HG03025 (cell line): ENCODE results near the gene DTNB.
A peak's percentile ranks its signal among the peaks of the same experiment; 100 is the strongest.
"Not testable (repeated sequence)": the region's sequence is repeated elsewhere in the genome, so short reads cannot be mapped to it uniquely, and the experiment has no call there.

ENCODE experiments used
- ATAC-seq: cut with Tn5 transposase; IDR thresholded peaks from one replicate; pipeline ENCODE4 v1.9.1; 2021; ENCODE audit warnings: mild to moderate bottlenecking, moderate library complexity; ENCODE audit not compliant: unreplicated experiment, low FRiP score

Gene DTNB

DNA sequence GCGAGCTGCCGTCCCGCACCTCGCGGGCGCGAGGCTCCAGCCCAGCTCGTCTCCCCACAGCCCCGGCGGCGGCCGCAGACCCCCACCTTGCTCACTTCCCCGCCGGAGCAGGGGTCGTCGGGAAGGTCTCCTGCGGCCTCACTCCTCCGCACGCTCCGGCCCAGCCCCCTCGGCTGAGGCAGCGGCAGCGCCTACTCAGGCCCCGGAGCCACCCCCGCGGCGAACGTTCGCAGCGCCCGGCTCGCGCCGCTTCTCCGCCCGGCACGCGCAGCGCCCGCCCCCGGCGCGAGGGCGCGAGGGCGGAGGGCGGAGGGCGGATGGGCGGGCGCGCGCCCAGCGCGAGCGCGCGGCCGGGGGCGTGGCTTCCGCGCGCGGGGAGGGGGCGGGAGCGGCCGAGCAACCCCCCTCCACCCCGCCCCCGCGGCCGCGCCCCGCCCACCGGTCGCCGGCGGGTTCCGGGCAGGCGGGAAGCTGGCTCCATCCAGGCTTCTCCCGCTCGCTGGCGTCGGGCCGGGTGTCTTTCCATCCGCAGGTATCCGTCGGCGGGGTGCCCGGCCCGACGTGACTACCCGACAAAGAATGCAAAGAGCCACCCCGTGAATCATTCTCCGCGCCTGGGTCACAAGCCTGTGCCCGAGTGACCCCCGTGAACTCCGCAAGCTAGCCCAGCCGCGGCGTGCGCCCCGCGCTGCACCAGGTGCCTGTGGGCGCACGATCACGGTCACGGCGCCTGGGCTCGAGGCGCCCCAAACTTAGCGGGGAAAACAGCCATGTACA lies at the start of gene DTNB:
DTNB (minus strand) TSS at position 278 of the 777 bp plus-strand sequence. CDS start 20,917 bp downstream, outside the sequence.
- ATAC-seq: peak; percentile 59

- ATAC-seq: no peak
Measured at GRCh38 chr2:25722224-25722623, 48.8 kb upstream of the DTNB start.

- no peak for ATAC-seq
Measured at GRCh38 chr2:25720575-25720974, 47.2 kb upstream of the DTNB start.

DNA sequence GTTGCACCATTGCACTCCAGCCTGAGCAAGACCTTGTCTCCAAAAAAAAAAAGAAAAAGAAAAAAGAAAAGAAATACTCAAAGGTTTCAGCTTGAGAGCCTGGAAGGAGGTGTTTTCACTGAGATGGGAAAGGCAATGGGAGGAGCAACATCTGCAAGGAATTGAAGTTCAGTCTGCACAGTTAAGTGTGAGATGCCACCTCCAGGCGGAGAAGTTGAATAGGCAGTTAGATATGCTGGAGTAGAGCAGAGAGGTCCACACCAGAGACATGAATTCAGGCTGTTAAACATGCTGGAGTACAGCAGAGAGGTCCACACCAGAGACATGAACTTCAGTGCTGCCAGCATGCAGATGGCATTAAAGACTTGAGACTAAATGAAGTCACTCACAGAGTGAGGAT lies 41.4 kb upstream of the DTNB start:
- ATAC-seq: no peak

GRCh38 chr2:25712455-25712854 lies 39.1 kb upstream of the DTNB start:
- ATAC-seq: no peak

DNA sequence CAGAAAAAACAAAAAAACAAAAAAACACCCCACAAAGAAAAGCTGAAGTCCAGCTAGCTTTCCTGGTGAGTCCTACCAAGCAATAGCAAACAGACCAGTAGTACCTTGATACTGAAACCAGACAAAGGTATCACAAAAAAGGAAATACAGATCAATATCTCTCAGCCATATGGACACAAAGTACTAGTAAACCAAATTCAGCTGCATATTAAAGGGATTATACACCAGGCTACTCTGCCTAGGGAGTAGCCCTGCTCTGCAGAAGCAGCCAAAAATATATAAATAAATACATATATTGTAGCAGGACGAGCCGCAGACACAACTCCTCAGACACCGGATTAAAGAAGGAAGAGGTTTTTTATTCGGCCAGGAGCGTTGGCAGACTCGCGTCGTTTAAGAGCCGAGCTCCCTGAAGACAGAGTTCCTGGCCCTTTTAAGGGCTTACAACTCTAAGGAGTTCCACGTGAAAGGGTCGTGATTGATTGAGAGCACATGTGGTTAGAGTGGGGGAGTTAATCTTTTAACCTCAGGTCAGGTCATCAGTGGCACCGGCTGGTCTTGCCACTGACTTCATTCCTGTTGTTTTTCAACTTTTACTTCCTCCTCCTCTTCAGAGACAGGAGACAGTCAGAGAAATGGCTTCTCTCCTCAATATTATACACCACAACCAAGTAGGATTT lies 38.4 kb upstream of the DTNB start:
- no peak for ATAC-seq

GRCh38 chr2:25710750-25711149 lies 37.4 kb upstream of the DTNB start:
- no peak for ATAC-seq

- no peak for ATAC-seq
Measured at GRCh38 chr2:25709349-25709748, 36.0 kb upstream of the DTNB start.

DNA sequence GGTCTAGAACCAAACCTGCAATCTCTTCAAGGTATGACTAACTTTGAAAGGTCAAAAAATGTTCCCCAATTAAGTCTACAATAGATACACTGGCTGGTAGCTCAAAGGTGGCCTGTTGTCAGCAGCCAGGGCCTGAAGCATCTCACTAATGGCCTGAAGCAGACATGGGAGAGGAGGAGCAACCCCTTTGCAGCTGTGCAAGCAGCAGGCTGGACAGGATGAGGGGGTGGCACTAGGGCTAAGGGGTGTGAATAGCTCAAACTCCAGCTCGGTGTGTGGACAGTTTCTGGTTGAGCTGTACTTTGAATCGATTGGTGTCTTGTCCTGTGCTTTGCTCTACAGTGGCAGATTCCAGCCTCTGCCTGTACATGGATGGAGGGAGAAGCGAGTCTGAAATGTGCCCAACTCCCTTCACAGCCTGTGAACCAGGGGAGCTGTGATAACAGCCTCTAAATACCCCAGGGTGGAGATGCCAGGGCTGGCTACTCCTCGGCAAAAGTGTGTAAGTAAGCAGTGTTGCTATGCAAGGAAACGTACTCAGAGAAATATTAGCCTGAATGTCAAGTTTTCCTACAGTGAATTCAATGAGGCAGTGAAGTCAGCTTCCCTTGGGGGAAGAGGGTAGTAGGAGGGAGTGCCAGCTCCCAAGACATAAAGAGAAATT lies 34.7 kb upstream of the DTNB start:
- no peak for ATAC-seq

DNA sequence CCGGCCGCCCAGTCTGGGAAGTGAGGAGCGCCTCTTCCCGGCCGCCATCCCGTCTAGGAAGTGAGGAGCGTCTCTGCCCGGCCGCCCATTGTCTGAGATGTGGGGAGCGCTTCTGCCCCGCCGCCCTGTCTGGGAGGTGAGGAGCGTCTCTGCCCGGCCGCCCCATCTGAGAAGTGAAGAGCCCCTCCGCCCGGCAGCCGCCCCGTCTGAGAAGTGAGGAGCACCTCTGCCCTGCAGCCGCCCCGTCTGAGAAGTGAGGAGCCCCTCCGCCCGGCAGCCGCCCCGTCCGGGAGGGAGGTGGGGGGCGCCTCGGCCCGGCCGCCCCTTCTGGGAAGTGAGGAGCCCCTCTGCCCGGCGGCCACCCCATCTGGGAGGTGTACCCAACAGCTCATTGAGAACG lies 32.2 kb upstream of the DTNB start:
- not testable (repeated sequence) for ATAC-seq

- no peak for ATAC-seq
Measured at GRCh38 chr2:25701801-25702200, 28.4 kb upstream of the DTNB start.

DNA sequence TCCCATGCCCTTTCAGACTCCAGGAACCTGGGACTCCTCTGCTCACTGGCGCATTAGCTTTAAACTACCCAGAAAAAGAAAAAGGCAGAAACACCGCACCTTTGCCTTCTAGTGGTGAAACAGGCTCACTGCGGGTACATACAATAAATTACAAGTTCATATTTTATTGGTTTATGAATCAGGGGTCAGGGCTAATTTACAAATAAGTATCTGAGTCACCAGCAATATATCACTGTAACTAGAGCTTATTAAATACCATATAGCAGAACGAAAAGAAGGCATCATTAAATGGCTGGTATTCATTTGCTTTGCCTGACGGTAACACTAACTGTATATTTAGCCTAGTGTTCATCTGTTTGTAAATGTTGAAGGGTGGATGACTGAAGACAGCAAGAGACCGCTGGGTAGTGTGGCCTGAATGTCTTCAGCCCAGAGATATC lies 26.9 kb upstream of the DTNB start:
- no peak for ATAC-seq

DNA sequence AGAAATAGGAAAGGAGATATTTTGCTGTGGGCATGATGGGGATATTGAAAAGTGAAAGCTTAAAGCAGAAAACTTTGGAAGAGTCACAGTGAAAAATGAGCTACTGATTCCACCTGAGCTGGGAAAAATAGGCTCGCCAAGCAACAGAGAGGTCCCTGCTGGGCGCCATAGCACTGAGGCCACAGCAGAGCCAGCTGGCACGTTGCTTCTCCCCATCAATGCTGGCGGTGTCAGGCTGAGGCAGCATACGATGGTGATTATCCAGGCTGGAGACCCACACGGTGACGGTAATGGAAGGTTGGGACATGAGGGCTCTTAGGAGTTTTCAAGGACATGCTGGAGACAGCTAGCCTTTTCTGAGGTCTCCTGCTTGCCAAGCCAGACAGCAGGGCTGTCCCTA lies 25.8 kb upstream of the DTNB start:
- no peak for ATAC-seq

DNA sequence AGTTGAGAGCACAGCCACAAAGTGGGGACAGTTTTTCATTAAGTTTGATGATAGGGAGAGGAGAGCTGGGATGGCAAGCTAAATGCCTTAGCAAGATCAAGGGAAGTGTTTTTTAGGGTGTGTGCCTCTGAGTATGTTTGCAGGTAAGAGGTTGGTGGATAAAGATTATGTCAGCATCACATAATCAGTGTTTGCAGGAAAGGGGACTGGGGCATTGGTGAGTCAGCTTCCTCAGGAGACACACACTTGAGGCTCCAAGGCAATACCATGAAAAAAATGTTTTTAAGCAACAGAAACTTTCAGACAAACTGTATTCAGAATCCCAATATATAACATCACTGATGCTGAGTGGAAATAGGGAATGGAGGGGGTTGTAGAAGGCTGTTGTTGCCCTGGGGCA lies 25.4 kb upstream of the DTNB start:
- no peak for ATAC-seq

DNA sequence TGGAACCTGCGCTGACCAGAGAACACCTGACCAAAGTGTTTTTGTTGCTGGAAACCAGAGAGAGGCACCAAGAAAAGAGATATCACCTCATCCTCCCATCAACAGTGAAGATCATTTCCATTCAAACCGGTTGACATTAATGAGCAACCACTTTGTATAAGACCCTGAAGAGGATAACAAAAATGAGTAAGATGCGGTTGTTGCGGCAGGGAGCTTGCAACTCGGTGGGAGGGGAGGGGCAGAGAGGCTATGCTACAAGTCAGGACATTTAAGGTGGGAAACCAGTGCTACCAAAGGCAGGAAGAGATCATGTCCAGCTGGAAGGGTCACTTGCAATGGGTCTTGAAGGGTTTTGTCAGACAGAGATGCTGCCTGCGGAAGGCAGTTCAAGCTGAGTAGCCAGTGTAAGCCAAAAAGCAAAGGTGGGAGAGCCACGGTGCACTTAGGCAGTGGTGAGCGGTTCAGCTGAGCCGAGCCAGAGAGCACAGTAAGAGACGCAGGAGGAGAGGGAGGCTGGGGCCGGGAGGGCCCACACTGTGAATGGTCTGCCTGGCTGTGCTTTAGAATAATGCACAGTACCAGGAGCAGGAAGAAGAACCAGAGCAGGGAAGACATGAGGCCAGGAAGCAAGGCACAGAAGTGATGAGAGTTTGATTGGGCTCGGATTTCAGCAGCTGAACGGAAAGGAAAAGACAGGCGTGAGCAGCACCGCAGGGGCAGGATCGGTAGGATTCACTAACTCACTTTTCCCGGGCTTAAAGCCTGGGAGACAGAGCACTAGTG lies 24.4 kb upstream of the DTNB start:
- no peak for ATAC-seq

DNA sequence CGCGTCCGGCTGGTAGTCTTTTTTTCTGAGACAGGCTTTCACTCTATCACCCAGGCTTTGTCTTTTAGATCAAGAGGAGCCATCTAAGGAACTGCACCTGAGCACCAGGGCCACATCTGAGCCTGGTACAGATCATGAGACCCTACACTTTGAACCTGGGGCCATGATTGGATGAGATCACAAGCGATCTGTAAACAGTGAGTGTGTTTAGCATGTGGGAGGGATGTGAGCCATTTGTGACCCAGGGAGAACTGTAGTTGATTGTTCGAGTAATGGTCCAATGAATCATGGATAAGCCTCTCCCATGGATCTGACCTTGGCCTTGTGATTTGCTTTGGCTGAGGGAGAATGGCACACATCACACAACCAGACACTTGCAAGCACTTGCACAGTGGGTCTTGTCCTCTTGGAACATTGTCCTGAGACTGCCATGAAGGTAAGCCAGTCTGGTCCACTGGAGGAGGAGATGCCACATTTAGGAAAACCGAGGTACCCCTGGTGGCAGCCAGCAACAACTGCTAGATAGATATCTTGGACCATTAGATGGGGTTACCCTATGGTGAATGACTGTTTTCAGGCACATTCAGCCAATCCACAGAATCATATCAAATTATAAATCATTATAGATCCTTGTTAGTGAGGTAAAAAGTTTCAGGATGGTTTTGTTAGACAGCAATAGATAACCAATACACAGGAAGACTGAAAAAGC lies 19.5 kb upstream of the DTNB start:
- ATAC-seq: no peak

- ATAC-seq: no peak
Measured at GRCh38 chr2:25692143-25692542, 18.8 kb upstream of the DTNB start.

DNA sequence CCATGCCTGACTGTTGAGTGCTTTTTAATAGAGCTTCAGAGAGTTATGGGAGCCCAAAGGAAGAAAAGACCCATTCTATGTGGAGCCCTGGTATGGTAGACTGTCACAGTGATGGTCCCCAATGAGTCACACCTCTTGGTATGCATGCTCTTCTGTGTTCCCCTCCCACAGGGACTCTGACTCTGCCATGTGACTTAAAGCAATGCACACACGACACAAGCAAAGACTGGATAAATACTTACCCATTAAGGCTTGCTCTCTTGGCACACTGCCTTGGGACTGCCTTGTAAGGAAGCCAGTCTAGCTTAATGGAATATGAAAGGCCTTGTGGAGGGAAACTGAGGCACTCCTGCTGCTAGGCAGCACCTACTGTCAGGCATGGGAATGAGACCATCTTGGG lies 16.7 kb upstream of the DTNB start:
- ATAC-seq: no peak

DNA sequence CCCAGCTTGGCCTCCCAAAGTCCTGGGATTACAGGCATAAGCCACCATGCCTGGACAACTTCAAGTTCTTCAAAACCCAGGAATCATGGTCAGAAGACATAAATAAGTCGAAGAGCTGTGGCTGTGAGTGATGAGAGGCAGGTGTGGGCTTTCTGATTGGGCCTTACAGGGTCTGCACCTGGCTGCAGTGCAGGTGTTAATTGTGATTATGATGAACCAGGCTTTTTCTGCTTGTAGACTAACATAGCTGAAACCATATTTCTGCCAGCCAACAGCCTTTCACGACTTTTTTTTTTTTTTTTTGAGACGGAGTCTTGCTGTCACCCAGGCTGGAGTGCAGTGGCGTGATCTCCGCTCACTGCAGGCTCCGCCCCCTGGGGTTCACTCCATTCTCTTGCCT lies 14.9 kb upstream of the DTNB start:
- no peak for ATAC-seq

- ATAC-seq: no peak
Measured at GRCh38 chr2:25685741-25686140, 12.4 kb upstream of the DTNB start.
